GM19240 (cell line): Measurements from ENCODE around the gene RELB.
A peak's percentile ranks its signal among the peaks of the same experiment; 100 is the strongest.

Source experiments
- DNase-seq: peaks from one replicate; pipeline ENCODE4 v3.0.0; 2011; ENCODE audit warnings: low spot score; ENCODE audit not compliant: insufficient read length

RELB gene

GRCh38 chr19:45058622-45059159 lies 57.4 kb downstream of the RELB start:
- no peak for DNase-seq

GRCh38 chr19:45059258-45059965 lies 58.1 kb downstream of the RELB start:
- DNase-seq = peak; percentile 91

GRCh38 chr19:45061965-45062364 lies 60.7 kb downstream of the RELB start:
- DNase-seq = no peak

- no peak for DNase-seq
Observed at GRCh38 chr19:45063851-45064801, 62.9 kb downstream of the RELB start.

GRCh38 chr19:45066921-45067661 lies 65.8 kb downstream of the RELB start:
- DNase-seq = no peak

GRCh38 chr19:45068041-45068440 lies 66.8 kb downstream of the RELB start:
- no peak for DNase-seq

- no peak for DNase-seq
Observed at GRCh38 chr19:45069056-45069455, 67.8 kb downstream of the RELB start.

- no peak for DNase-seq
Observed at GRCh38 chr19:45070214-45070613, 69.0 kb downstream of the RELB start.

GRCh38 chr19:45070861-45071544 lies 69.7 kb downstream of the RELB start:
- DNase-seq = no peak

GRCh38 chr19:45071545-45071938 lies 70.3 kb downstream of the RELB start:
- no peak for DNase-seq

- no peak for DNase-seq
Observed at GRCh38 chr19:45071969-45072790, 70.9 kb downstream of the RELB start.

GRCh38 chr19:45074744-45075300 lies 73.6 kb downstream of the RELB start:
- DNase-seq = no peak

GRCh38 chr19:45075301-45076028 lies 74.2 kb downstream of the RELB start:
- DNase-seq = peak; percentile 93

GRCh38 chr19:45076029-45076850 lies 75.0 kb downstream of the RELB start, which contains the start of gene ZNF296:
TSS of gene ZNF296 (minus strand) at chr19:45076478. CDS start at chr19:45076373, 105 bp downstream.
- DNase-seq = peak; percentile 84

- DNase-seq = no peak
Observed at GRCh38 chr19:45076851-45077730, 75.8 kb downstream of the RELB start.

- DNase-seq = no peak
Observed at GRCh38 chr19:45078390-45079062, 77.3 kb downstream of the RELB start.
